GM19395 (cell line): ENCODE data around the gene NBAS.

Experiments
- ATAC-seq: cut with Tn5 transposase; IDR thresholded peaks from one replicate; pipeline ENCODE4 v1.9.1; 2021; ENCODE audit warnings: mild to moderate bottlenecking, moderate library complexity; ENCODE audit not compliant: unreplicated experiment

Gene NBAS

GRCh38 chr2:15180379-15180778 is 380.8 kb downstream of the NBAS start:
- no peak for ATAC-seq

- ATAC-seq, result no peak
Observed at GRCh38 chr2:15178946-15179345, 382.2 kb downstream of the NBAS start.

- peak; percentile 98 for ATAC-seq
Observed at GRCh38 chr2:15177103-15177502, 384.0 kb downstream of the NBAS start.

- ATAC-seq, result peak; percentile 3
Observed at GRCh38 chr2:15176604-15177003, 384.5 kb downstream of the NBAS start.

- no peak for ATAC-seq
Observed at GRCh38 chr2:15174567-15174966, 386.6 kb downstream of the NBAS start.

- no peak for ATAC-seq
Observed at GRCh38 chr2:15173501-15173900, 387.6 kb downstream of the NBAS start.

- no peak for ATAC-seq
Observed at GRCh38 chr2:15172825-15173224, 388.3 kb downstream of the NBAS start.

GRCh38 chr2:15170070-15170775 is 390.9 kb downstream of the NBAS start:
- ATAC-seq, result no peak

GRCh38 chr2:15169326-15170069 is 391.6 kb downstream of the NBAS start:
- no peak for ATAC-seq

- no peak for ATAC-seq
Observed at GRCh38 chr2:15168116-15168515, 393.0 kb downstream of the NBAS start.

- no peak for ATAC-seq
Observed at GRCh38 chr2:15166878-15167277, 394.3 kb downstream of the NBAS start.

- ATAC-seq, result no peak
Observed at GRCh38 chr2:15163326-15163725, 397.8 kb downstream of the NBAS start.

GRCh38 chr2:15162620-15163019 is 398.5 kb downstream of the NBAS start:
- no peak for ATAC-seq

GRCh38 chr2:15160201-15160991 is 400.7 kb downstream of the NBAS start:
- ATAC-seq, result no peak

- ATAC-seq, result peak; percentile 59
Observed at GRCh38 chr2:15159751-15160177, 401.4 kb downstream of the NBAS start.

GRCh38 chr2:15159206-15159605 is 401.9 kb downstream of the NBAS start:
- ATAC-seq, result no peak

- ATAC-seq, result no peak
Observed at GRCh38 chr2:15158532-15158931, 402.6 kb downstream of the NBAS start.

GRCh38 chr2:15158100-15158499 is 403.0 kb downstream of the NBAS start:
- no peak for ATAC-seq

GRCh38 chr2:15155959-15156574 is 405.1 kb downstream of the NBAS start:
- ATAC-seq, result no peak

GRCh38 chr2:15154297-15154696 is 406.8 kb downstream of the NBAS start:
- ATAC-seq, result no peak

GRCh38 chr2:15152382-15152781 is 408.8 kb downstream of the NBAS start:
- ATAC-seq, result no peak
